Chondrocyte (in vitro differentiated cells): Measurements from ENCODE around the gene ZNF124. TPM values are rescaled to one million over a fixed set of nuclear protein-coding genes. Genes with fewer than 3 reads are reported as not detected.

ENCODE experiments used
- DNase-seq: peaks from one replicate; pipeline ENCODE4 v3.0.0; 2021; ENCODE audit warnings: mixed read lengths, low spot score
- H3K27ac Mint-ChIP-seq: one replicate; pipeline ENCODE4 v1.8.0; 2021; ENCODE audit warnings: mild to moderate bottlenecking, moderate library complexity, mixed read lengths; ENCODE audit not compliant: unreplicated experiment
- H3K27me3 Mint-ChIP-seq: 2 replicates; pipeline ENCODE4 v1.8.0; 2021; ENCODE audit warnings: low read depth, mixed read lengths
- H3K36me3 Mint-ChIP-seq: 2 replicates; pipeline ENCODE4 v1.8.0; 2021; ENCODE audit warnings: low read depth, mixed read lengths
- H3K4me1 Mint-ChIP-seq: 2 replicates; pipeline ENCODE4 v1.8.0; 2021; ENCODE audit warnings: low read depth, mild to moderate bottlenecking, mixed read lengths
- H3K4me3 Mint-ChIP-seq: one replicate; pipeline ENCODE4 v1.8.0; 2021; ENCODE audit warnings: mild to moderate bottlenecking, moderate library complexity, mixed read lengths; ENCODE audit not compliant: unreplicated experiment
- H3K9me3 Mint-ChIP-seq: 2 replicates; pipeline ENCODE4 v1.8.0; 2021; ENCODE audit warnings: low read depth, mixed read lengths
- CTCF ChIP-seq: fragments of 200-600 bp; sonication (generic); IDR thresholded peaks from 2 replicates; pipeline ENCODE4 v1.5.0; 2021; ENCODE audit warnings: antibody characterized with exemption, mild to moderate bottlenecking, moderate library complexity
- total RNA-seq: library from RNA; stranded (reverse); gene quantifications from 3 replicates; pipeline ENCODE4 v1.2.1, GENCODE V29; 2021

The ZNF124 gene
- total RNA-seq, 1 donor from 2014 or later = 19.3 TPM

GRCh38 chr1:247198781-247199180, 27.0 kb upstream of the ZNF124 start:
- H3K4me3 Mint-ChIP-seq = no peak overlapping the region
- no peak for TF ChIP-seq CTCF
- peaks cover 3% of the 10 kb centered on the region for H3K4me1 Mint-ChIP-seq
- DNase-seq = no peak
- H3K9me3 Mint-ChIP-seq = peaks cover 13% of the 10 kb centered on the region
- no peak overlapping the region for H3K27ac Mint-ChIP-seq
- no peaks in the 10 kb centered on the region for H3K27me3 Mint-ChIP-seq
- peaks cover 44% of the 10 kb centered on the region for H3K36me3 Mint-ChIP-seq

- H3K27ac Mint-ChIP-seq = no peak overlapping the region
- DNase-seq = no peak
- H3K27me3 Mint-ChIP-seq = no peaks in the 10 kb centered on the region
- H3K4me1 Mint-ChIP-seq = peaks cover 3% of the 10 kb centered on the region
- no peak for TF ChIP-seq CTCF
- H3K9me3 Mint-ChIP-seq = peaks cover 54% of the 10 kb centered on the region
- peaks cover 79% of the 10 kb centered on the region for H3K36me3 Mint-ChIP-seq
- no peak overlapping the region for H3K4me3 Mint-ChIP-seq
These were observed 22.1 kb upstream of the ZNF124 start for GRCh38 chr1:247193958-247194357.

GRCh38 chr1:247189981-247190798, 18.4 kb upstream of the ZNF124 start:
- DNase-seq = no peak
- Mint-ChIP-seq H3K9me3 (peaks cover 56% of the 10 kb centered on the region), H3K27me3 (no peaks in the 10 kb centered on the region), H3K4me3 (no peak overlapping the region), H3K27ac (no peak overlapping the region), H3K4me1 (no peaks in the 10 kb centered on the region), H3K36me3 (peaks cover 63% of the 10 kb centered on the region)
- TF ChIP-seq CTCF = no peak

- DNase-seq = no peak
- Mint-ChIP-seq H3K9me3 (peaks cover 43% of the 10 kb centered on the region), H3K4me3 (no peak overlapping the region), H3K27ac (no peak overlapping the region), H3K36me3 (peaks cover 32% of the 10 kb centered on the region), H3K27me3 (no peaks in the 10 kb centered on the region), H3K4me1 (no peaks in the 10 kb centered on the region)
- TF ChIP-seq CTCF = no peak
These were observed 13.8 kb upstream of the ZNF124 start for GRCh38 chr1:247185667-247186066.

- no peak for DNase-seq
- Mint-ChIP-seq H3K4me3 (no peak overlapping the region), H3K27ac (no peak overlapping the region), H3K4me1 (no peaks in the 10 kb centered on the region), H3K27me3 (no peaks in the 10 kb centered on the region), H3K9me3 (peaks cover 37% of the 10 kb centered on the region), H3K36me3 (peaks cover 22% of the 10 kb centered on the region)
- no peak for TF ChIP-seq CTCF
These were observed 12.4 kb upstream of the ZNF124 start for GRCh38 chr1:247184254-247184653.
